ENCODE data around the gene SPACA6.

GRCh38 chr19:51697169-51697776, 4.1 kb downstream of the SPACA6 start:
- TF ChIP-seq CTCF (IDR thresholded peaks at IDR 0.05) (no peak), POLR2A (IDR thresholded peaks at IDR 0.05) (no peak)

All from heart left ventricle (tissue), 13 donors.